CD4-positive, alpha-beta T cell treated with Interferon gamma for 1 hour (primary cell): Measurements from ENCODE around the gene UBE2QL1.
"Not testable (repeated sequence)": the region's sequence is repeated elsewhere in the genome, so short reads cannot be mapped to it uniquely, and the experiment has no call there.

ENCODE experiments used
- DNase-seq: peaks from one replicate; pipeline ENCODE4 v3.0.0-alpha.2; 2020

Gene UBE2QL1

DNA sequence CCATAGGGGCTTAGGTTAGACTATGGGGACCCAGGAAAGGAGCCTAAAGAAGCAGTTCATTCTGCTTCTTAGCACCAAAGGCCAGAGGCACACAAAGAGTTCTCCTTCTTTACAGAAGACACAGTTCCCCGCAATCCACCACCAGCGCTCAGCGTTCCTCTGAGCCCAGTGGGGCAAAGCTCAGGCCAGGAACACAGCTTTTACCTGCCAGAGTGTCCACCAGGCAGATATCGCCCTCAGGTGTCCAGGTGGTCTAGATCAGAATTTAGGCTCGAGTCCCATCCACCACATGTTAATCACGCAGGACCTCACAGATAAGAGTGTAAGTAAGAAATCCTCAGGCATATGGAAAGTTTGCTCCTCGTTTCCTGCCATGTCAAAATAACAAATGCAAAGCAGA, 53.0 kb downstream of the UBE2QL1 start:
- DNase-seq, result no peak

DNA sequence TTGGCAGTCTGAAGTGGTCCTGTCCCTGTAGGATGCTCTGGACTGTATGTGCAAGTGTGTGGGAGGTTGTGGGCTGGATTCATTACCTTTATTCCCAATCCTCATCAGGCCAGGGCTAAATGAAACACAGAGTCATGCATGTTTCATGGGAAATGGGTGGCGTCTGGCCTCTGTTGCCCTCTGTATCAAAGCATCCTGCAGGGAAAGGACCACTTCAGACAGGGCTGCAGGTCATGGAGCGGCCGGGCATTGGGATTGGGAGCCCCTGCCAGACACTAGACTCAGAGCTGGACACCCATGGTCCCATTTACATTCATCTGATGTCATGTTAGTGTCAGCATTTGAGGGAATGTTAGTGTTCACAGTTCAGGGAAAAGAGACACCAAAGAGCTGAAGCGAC, 53.8 kb downstream of the UBE2QL1 start:
- DNase-seq, result no peak

GRCh38 chr5:6503342-6503741, 54.7 kb downstream of the UBE2QL1 start:
- DNase-seq, result no peak

DNA sequence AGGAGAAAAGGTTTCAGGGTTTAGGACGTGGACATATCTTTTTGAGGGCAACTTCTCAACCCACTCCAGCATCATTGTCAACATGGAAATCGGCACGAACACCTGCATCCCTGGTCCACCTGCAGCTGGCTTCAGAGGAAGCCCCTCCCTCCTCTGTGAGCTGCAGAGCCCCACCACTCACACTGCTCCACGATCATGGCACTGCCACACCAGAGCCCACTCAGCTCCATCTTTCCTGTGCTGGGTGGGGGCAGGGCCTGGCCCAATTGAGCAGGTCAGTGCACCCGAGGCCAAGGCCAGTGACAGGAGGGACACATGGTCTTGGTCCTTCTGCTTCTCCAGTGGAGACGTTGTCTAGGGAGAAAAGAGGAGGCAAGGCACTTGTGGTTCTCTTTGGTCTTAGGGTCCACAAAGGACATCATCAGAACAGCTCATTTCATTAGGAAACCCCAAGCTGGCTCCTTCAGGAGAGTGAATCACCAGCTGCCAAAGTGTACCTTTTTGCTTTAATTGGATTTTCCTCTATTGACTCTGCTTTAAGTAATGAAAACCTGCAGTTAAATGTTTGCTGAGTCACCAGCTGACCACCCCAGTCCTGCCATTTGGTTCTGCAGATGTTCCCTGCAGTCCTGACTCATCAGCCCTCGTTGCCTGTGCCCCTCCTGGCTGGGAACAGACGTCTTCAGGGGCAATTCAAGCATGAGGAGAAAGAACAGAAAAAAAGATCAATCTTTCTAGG, 56.2 kb downstream of the UBE2QL1 start:
- DNase-seq, result no peak

GRCh38 chr5:6505416-6505755, 56.7 kb downstream of the UBE2QL1 start:
- no peak for DNase-seq

DNA sequence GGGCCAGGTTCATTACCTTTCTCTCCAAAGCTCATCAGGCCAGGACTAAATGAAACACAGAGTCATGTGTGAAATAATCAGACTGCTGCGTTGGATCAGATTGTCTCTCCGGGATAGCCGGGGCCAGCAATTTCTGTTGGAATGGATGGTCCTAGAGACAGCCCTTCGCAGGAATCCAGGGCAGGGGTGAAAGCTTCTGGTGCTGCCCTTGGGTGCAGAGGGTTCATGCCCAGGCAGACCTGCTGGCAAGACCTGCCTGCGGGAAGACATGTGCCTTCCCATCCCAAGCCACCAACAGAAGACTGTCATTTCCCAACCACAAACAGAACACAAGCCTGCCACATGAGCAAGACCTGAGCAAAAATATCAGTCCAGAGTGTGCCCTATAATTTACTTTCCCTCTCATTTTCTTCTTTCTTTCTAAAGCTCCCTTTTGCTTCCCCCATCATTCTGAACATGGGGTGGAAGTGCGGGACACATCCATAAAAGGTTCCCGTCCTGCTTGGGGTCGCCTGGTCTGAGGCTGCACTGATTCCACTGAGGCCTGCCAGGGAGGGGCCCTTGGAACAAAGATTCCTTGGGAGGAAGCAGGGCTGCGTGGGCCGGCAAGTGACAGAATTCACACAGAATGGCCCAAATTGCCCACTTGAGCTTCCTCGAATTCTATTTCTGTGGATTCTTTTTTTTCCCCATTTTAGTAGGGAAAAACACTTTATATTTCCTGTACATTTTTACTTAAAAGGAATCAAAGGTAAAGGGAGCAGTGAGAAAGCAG, 57.3 kb downstream of the UBE2QL1 start:
- no peak for DNase-seq

DNA sequence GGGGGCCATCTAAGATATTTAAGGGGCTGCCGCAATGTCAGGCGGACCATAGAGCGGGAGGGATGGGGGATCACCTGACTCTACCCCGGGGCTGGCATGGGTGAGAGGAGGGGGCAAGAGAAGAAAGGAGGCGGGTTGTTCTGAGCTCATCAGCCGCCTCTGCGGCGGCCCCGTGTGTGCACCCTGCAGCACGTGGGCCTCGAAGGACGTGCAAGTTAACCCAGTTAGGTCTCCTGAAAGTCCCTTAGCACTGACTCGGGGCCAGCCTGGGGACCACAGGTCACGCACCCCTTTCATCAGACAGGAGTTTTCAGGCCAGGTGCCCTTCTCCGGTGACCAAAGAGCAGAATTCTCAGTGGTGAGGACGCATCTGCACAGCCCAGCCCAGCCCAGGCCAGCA, 58.0 kb downstream of the UBE2QL1 start:
- DNase-seq, result no peak

GRCh38 chr5:6508931-6509330, 60.3 kb downstream of the UBE2QL1 start:
- no peak for DNase-seq

DNA sequence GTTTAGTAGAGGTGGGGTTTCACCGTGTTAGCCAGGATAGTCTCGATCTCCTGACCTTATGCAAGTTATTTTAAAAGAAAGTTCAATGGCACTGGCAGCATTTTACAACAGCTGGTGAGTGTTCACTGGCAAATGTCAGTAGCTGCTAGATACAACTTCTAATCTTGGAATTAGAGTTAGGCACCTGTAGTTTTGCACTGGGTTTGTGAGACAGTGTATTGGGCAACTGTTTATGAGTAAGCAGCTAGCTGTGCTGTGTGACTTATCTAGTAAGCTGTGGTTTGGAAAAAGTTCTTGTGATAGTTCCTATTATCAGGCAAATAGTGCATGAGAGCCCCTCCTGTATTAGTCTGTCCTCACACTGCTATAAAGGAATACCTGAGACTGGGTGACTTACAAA, 61.5 kb downstream of the UBE2QL1 start:
- DNase-seq, result no peak

DNA sequence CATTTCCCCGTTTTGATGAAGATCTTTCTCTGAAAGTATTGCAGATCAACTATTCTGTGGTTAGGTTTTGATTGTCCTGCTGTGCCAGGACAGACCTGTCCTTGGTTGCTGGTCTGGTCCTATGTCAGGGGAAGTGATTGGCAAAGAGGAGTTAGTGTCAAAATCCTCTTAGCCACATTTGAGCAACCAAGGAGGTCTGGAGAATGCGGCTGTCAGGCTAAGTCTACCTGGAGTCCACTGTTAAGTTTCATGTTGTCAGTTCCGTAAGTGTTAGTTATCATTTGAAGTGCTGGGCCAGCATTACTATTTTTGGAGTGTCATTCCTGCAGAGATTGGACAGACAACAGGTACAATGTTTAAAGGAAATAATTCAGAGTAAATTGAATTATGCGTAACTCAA, 62.3 kb downstream of the UBE2QL1 start:
- no peak for DNase-seq

GRCh38 chr5:6515812-6516211, 67.2 kb downstream of the UBE2QL1 start:
- not testable (repeated sequence) for DNase-seq

GRCh38 chr5:6516823-6517222, 68.2 kb downstream of the UBE2QL1 start:
- no peak for DNase-seq

DNA sequence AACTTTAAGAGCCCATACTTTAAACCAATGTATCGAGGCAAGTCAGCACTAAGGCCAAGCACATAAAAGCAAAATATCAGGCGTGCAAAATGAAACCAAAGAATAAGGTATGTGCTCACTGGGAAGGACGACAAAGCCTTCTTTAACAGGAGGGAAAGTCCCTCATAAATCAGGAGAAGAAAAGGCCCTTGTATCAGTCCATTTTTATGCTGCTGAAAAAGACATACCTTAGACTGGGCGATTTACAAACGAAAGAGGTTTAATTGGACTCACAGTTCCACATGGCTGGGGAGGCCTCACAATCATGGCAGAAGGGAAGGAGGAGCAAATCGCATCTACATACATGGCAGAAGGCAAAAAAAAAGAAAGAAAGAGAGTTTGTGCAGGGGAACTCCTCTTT, 68.9 kb downstream of the UBE2QL1 start:
- no peak for DNase-seq

GRCh38 chr5:6518298-6519057, 69.8 kb downstream of the UBE2QL1 start:
- no peak for DNase-seq

DNA sequence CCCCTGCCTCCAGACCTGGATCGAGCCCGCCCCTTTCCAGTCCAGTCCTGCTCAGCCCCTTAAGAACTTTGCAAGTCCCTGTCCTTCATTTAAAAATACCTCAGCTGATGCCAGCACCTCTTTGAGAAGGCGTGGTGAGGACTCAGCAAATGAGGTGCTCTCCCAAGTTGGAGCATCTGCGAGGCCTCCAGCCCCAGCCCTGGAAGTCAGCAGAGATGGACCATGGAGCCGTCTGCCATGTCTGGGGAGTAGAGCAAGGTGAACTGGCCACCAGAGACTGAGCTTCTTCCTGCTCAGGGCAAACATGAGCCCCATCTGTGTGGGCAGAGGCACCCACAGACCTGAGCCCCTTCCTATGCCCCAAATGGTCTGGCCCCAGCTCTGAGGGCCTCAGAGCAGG, 71.5 kb downstream of the UBE2QL1 start:
- no peak for DNase-seq

GRCh38 chr5:6522331-6522730, 73.7 kb downstream of the UBE2QL1 start:
- no peak for DNase-seq

DNA sequence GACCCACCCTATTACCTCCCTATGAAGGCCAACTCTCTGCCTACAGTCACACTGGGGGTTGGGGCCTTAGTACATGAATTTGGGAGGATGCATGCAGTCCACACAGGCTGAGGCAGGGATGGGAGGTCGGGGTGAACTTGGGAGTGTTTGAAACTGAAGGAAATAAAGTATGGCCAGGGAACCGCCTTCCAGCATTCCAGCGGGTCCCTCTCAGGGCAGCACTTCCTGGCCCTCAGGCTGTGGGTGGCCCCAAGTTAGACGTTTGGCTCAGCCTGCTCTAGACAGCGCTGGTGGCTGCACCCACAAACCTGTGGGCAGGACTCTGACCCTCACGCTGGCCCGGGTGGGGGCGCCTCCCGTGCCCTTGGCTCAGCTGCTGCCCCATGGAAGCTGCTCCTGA, 74.3 kb downstream of the UBE2QL1 start:
- DNase-seq, result no peak

DNA sequence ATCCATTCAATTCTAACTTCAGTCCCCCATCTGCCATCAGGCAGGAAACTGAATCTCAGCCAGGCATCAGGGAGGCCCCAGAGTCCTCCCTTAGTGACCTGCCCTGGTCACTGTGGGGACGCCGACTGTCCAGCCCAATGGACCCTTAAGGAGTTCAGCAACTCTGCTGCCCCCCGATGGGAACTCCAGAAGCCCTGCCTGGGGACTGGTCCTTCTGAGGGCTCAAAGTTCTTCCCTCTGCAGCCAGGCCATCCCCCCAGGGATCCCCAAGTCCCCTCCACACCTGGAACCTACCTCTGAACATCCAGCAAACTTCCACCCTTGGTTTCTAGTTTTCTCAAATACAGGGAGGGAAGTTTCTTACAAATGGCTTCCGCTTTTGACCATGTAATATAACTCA, 76.8 kb downstream of the UBE2QL1 start:
- no peak for DNase-seq

- no peak for DNase-seq
These were observed 77.3 kb downstream of the UBE2QL1 start for GRCh38 chr5:6525910-6526309.

DNA sequence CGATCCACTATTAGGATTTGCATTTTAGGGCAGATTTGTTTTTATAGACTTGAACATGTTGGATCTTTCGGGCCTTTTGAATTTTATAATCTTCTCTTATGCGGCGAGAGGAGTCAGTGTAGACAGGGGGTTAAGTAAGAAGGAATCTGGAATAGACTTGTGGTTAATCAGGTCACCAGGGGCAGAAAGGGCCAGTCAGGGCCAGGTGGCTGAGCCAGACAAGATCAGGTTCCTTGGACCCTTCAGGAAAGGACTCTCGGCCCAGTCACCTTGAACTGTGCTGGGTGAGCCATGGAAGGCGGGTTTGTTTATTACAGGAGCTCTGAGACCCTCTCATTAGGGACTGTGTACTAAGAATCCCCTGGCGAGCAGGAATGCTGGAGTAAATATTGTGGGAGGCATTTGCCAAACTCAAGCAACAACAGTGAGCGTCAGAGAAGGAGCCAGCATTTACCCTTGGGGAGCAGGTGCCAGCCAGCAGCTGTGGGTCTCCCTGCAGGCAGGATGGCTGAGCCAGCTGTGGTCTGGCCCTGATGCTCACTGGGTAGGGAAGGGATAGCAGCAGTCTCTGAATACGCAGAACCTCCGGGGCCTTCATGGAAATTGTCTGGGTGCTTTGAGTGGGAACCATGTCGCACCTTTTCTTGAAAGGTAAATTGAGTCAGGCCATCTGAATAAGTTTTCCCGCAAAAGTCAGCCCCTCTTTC, 79.2 kb downstream of the UBE2QL1 start:
- DNase-seq, result no peak

DNA sequence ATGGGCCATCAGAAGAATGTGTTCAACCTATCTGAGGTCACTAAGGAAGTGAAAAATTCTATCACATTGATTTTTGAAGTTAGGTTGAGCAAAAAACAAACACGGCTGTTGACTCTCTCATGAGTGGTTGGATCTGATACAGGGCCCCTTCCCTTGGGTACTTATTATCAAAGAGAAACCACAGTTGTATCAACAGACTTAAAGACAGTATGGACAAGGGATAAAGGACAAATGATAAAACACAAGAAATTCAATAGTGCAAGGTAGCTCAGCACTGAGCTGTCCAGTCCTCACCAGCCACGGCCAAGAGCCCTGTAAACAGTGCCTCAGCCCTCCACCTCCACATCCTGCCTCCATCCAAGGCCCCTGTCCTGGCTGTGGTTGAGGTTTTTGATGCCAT, 86.9 kb downstream of the UBE2QL1 start:
- no peak for DNase-seq

- DNase-seq, result no peak
These were observed 90.4 kb downstream of the UBE2QL1 start for GRCh38 chr5:6539060-6539459.

DNA sequence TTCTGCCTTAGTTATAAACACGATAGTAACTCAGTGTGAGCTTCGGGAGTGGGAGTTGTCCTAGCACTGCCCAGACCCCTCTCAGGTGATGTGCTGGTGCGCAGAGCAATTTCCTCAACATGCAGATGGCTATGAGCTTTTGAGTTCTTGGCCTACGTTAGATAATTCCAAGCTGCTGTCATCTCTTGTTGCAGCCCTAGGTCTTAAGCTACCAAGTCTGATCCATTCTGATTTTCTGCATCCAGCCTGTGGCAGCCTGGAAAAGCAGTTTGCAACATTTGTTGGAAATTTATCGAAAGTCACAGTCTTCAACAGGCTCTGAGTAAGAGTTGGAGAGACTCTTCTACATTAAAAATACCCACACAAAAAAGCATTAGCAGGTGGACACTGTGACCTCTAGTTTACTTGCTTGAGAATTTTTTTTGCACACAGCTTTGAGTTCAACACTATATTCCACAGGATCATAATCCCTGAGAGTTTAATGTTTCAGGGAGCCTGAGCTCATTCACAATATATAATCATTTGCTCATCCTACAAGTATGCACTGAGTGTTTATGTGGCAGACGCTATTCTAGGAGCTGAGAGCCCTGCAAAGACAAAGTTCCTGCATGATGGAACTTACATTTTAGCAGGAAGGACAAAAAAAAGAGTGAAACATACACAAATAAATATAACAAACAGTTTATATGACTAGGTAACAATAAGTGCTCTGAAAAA, 91.6 kb downstream of the UBE2QL1 start:
- no peak for DNase-seq
